Stomach (tissue), 9 donors: Measurements from ENCODE around the gene ZNF19. TPM values are rescaled to one million over a fixed set of nuclear protein-coding genes. Genes with fewer than 3 reads are reported as not detected.

ENCODE experiments used
- DNase-seq, 2 donors: peaks; one replicate each; pipeline versions ENCODE4 v3.0.0 to v3.0.0-alpha.2; 2013 to 2019
- H3K27ac ChIP-seq, 5 donors: fragments of 200-600 bp in 4 of 5; sonication (generic) in 4 of 5; one replicate each; pipeline ENCODE4 v1.5.1; 2013 to 2019; ENCODE audit warnings: mild to moderate bottlenecking in 1 of 5, moderate library complexity in 1 of 5
- H3K27me3 ChIP-seq, 3 donors: fragments of 200-600 bp; sonication (generic); one replicate each; pipeline ENCODE4 v1.5.1; 2017 to 2019; ENCODE audit warnings: mixed run types in 1 of 3
- H3K36me3 ChIP-seq, 4 donors: fragments of 200-600 bp; sonication (generic); 1 replicate in 3 of 4; 2 replicates in 1 of 4; pipeline ENCODE4 v1.5.1; 2016 to 2019
- H3K4me1 ChIP-seq, 4 donors: fragments of 200-600 bp; sonication (generic); one replicate each; pipeline ENCODE4 v1.5.1; 2016 to 2019
- H3K4me3 ChIP-seq, 4 donors: fragments of 200-600 bp; sonication (generic) in 3 of 4; one replicate each; pipeline ENCODE4 v1.5.1; 2016 to 2019; ENCODE audit warnings: mild to moderate bottlenecking in 1 of 4
- H3K9me3 ChIP-seq, 4 donors: fragments of 200-600 bp; sonication (generic); one replicate each; pipeline ENCODE4 v1.5.1; 2016 to 2019
- EP300 ChIP-seq: sonication (generic); formaldehyde crosslinking; IDR thresholded peaks from one replicate; pipeline ENCODE4 v1.6.1; 2017; ENCODE audit warnings: antibody characterized with exemption
- POLR2A ChIP-seq, 4 donors: fragments of 450-650 bp; IDR thresholded peaks; one replicate each; pipeline ENCODE4 v1.6.1; 2016; ENCODE audit warnings: antibody characterized with exemption in 4 of 4, control low read depth in 2 of 4, mild to moderate bottlenecking in 1 of 4, moderate library complexity in 1 of 4
- POLR2AphosphoS5 ChIP-seq, 3 donors: sonication (generic); formaldehyde crosslinking; IDR thresholded peaks; one replicate each; pipeline ENCODE4 v1.6.1; 2016; ENCODE audit warnings: antibody characterized with exemption in 3 of 3
- WGBS, 5 donors: extraction: QIAGEN DNeasy Blood & Tissue Kit in 3 of 5; methylation state at CpG; one replicate each; pipeline versions ENCODE4 v1.1.5 to v1.1.7; 2013 to 2018; 5-methylcytosine and 5-hydroxymethylcytosine counted together
- intact Hi-C: fragments of 100-400 bp; cut with DNase I; formaldehyde crosslinking; loops from one replicate; pipeline ENCODE4 v1.15.1; 2023; ENCODE audit warnings: low total_unique reads
- polyA plus RNA-seq, 3 donors: library from polyadenylated mRNA; stranded (reverse); fragments of 200-250 nt; gene quantifications; one replicate each; pipeline ENCODE4 v1.2.3, GENCODE V29; 2013
- total RNA-seq, 5 donors: library from RNA; depleted of rRNA; stranded (reverse); fragments of >200 nt; gene quantifications; one replicate each; pipeline versions ENCODE4 v1.1.0 to v1.2.3, GENCODE V29; 2014 to 2016
- TF ChIP-seq, protein P1 (sequence below), 7 experiments: fragments of 450-650 bp in 4 of 7; fragments of 200-600 bp in 3 of 7; sonication (generic) in 3 of 7; IDR thresholded peaks; one replicate each; pipeline ENCODE4 v1.5.1; 2016 to 2019; ENCODE audit warnings: antibody characterized with exemption in 7 of 7, control low read depth in 2 of 7, mild to moderate bottlenecking in 1 of 7
- donor health status: healthy with polysubstance abuse.
- donor health status: Bipolar disorder and iron deficiency.
- donor health status: healthy.

Gene ZNF19
- total and polyA plus RNA-seq, 8 donors = 1.1 to 6.8 (median 2.2) TPM; not detected in 1

GRCh38 chr16:71448274-71448866 is 40.8 kb downstream of the ZNF19 start:
- no peak for TF ChIP-seq EP300
- TF ChIP-seq POLR2AphosphoS5 (IDR thresholded peaks at IDR 0.05) = no peak
- TF ChIP-seq, protein P1, sequence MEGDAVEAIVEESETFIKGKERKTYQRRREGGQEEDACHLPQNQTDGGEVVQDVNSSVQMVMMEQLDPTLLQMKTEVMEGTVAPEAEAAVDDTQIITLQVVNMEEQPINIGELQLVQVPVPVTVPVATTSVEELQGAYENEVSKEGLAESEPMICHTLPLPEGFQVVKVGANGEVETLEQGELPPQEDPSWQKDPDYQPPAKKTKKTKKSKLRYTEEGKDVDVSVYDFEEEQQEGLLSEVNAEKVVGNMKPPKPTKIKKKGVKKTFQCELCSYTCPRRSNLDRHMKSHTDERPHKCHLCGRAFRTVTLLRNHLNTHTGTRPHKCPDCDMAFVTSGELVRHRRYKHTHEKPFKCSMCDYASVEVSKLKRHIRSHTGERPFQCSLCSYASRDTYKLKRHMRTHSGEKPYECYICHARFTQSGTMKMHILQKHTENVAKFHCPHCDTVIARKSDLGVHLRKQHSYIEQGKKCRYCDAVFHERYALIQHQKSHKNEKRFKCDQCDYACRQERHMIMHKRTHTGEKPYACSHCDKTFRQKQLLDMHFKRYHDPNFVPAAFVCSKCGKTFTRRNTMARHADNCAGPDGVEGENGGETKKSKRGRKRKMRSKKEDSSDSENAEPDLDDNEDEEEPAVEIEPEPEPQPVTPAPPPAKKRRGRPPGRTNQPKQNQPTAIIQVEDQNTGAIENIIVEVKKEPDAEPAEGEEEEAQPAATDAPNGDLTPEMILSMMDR (IDR thresholded peaks at IDR 0.05) = no peak
- TF ChIP-seq POLR2A (IDR thresholded peaks at IDR 0.05) = no peak
- no peak for DNase-seq
- WGBS, 5 donors = 96 to 98% (median 98%) methylated on average over 7 of the region's 7 CpGs
- Histone ChIP-seq H3K36me3 (peaks cover 49 to 67% (median 56%) of the 10 kb centered on the region in 4 donors), H3K4me3 (no peak overlapping the region), H3K9me3 (peaks cover 59 to 100% (median 92%) of the 10 kb centered on the region in 4 donors), H3K27me3 (no peaks in the 10 kb centered on the region), H3K27ac (no peak overlapping the region), H3K4me1 (no peaks in the 10 kb centered on the region)
- intact Hi-C loops = no loop called here

DNA sequence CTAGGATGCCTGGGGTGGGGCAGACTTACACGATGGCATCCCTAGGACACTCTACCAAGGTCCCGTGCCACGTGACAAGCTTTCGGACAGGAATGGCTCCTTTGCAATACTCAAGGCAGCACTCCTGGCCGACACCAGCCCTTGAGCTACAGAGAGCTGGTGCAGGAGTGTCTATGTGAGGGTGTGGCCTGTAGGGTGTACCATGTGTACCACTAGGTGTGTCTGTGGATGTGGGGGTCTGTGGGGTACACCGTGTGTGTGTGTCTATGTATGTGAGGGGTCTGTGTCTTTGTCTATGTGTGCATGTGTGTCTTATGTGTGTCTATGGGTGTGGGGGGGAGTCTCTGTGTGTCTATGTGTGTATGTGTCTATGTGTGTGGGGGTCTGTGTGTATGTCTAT is 45.4 kb downstream of the ZNF19 start:
- Histone ChIP-seq H3K4me1 (no peaks in the 10 kb centered on the region), H3K9me3 (peaks cover 36 to 87% (median 80%) of the 10 kb centered on the region in 4 donors), H3K27me3 (peaks cover 0 to 23% (median 11%) of the 10 kb centered on the region in 3 donors), H3K36me3 (peaks cover 7 to 21% (median 9%) of the 10 kb centered on the region in 4 donors), H3K27ac (no peak overlapping the region), H3K4me3 (no peak overlapping the region)
- DNase-seq = no peak
- WGBS, 5 donors = 80 to 95% (median 93%) methylated on average over 4 to 6 of the region's 6 CpGs
- intact Hi-C loops = no loop called here
- TF ChIP-seq POLR2AphosphoS5 (IDR thresholded peaks at IDR 0.05) (no peak), EP300 (no peak), POLR2A (IDR thresholded peaks at IDR 0.05) (no peak)
- TF ChIP-seq, protein P1 (IDR thresholded peaks at IDR 0.05) = no peak

DNA sequence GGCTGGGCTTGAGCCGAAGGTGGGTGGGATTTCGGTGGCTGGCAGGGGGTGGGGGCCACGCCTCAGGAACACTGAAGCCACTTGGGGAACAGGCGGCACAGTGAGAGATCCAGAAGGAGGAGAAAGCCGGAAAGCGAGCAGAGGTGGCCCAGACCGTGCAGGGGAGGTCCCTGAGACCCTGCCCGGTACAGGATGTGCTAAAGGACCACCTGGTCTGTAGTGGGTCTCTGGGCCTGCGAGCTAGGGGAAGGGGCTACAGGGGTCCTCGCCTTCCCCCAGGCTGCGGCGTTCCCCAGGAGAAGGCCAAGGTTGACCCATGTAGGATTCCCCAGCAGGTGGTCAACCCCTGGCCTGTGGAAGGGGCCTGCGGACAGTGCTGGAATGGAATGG is 47.1 kb downstream of the ZNF19 start, which contains the start of gene TLE7:
TSS of gene TLE7 (minus strand) at position 4 of the 390 bp plus-strand sequence. CDS start 8,730 bp downstream, outside the sequence.
- no peak for DNase-seq
- TF ChIP-seq POLR2A (IDR thresholded peaks at IDR 0.05) (no peak), EP300 (no peak), POLR2AphosphoS5 (IDR thresholded peaks at IDR 0.05) (no peak)
- TF ChIP-seq, protein P1 (IDR thresholded peaks at IDR 0.05) = no peak
- 82 to 94% (median 86%) methylated on average over 13 of the region's 13 CpGs for WGBS, 5 donors
- Histone ChIP-seq H3K36me3 (peaks cover 0 to 9% (median 0%) of the 10 kb centered on the region in 4 donors), H3K27me3 (peaks cover 0 to 23% (median 12%) of the 10 kb centered on the region in 3 donors), H3K4me1 (no peaks in the 10 kb centered on the region), H3K27ac (no peak within 1 kb of the TSS), H3K4me3 (no peak within 1 kb of the TSS), H3K9me3 (peaks cover 22 to 70% (median 64%) of the 10 kb centered on the region in 4 donors)
- intact Hi-C loops = no loop called here

DNA sequence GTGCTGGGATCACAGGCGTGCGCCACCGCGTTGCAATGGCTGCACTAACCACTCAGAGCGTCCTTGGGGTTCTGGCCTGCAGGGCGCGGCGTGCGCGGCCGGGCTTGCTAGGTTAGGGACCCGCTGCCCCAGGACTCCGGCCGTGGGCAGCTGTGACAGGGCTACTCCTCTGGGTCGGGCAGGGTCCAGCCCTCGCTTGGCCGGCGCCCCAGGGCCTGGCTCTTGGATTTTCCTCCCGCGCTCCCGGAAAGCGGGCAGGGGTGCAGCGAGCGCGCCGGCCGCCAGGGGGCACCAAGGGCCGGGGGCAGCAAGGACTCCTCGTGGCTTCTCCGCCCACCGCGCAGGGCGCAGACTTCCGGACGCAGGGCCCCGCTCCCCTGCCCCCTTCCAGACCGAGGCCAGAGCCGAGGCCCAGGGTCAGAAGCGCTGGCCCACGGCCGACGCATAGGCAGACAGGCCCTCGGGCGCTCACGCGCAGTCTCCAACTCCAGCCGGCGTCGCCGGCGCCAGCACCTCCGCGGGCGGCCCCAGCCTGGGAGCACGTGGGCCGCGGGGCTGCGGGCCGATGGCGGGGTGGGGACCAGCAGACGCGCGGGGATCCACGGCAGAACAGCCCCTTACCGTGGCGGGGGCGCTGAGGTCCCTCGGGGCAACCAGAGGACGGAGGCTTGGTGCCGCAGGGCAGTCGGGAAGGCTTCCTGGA is 47.6 kb downstream of the ZNF19 start:
- Histone ChIP-seq H3K27me3 (peaks cover 0 to 24% (median 12%) of the 10 kb centered on the region in 3 donors), H3K27ac (no peak overlapping the region), H3K9me3 (peaks cover 18 to 65% (median 59%) of the 10 kb centered on the region in 4 donors), H3K36me3 (peaks cover 0 to 3% (median 0%) of the 10 kb centered on the region in 4 donors), H3K4me1 (no peaks in the 10 kb centered on the region), H3K4me3 (no peak overlapping the region)
- intact Hi-C loops = no loop called here
- DNase-seq = no peak
- TF ChIP-seq POLR2A (IDR thresholded peaks at IDR 0.05) (no peak), EP300 (no peak), POLR2AphosphoS5 (IDR thresholded peaks at IDR 0.05) (no peak)
- TF ChIP-seq, protein P1 (IDR thresholded peaks at IDR 0.05) = no peak
- WGBS, 5 donors = 34 to 45% (median 40%) methylated on average over 15 to 71 of the region's 71 CpGs
